Upper lobe of right lung (tissue), 1 donor: ENCODE measurements around the gene CDK18. TPM values are rescaled to one million over a fixed set of nuclear protein-coding genes. Genes with fewer than 3 reads are reported as not detected.

Source experiments
- ATAC-seq: fragments of 200-7000 bp; cut with Tn5 transposase; one replicate; pipeline ENCODE4 v1.9.1; 2020; ENCODE audit warnings: mild to moderate bottlenecking, moderate library complexity
- DNase-seq: peaks from one replicate; pipeline ENCODE4 v3.0.0-alpha.2; 2020
- H3K27ac ChIP-seq: fragments of 200-600 bp; one replicate; pipeline ENCODE4 v1.8.0; 2022
- H3K27me3 ChIP-seq: fragments of 200-600 bp; one replicate; pipeline ENCODE4 v1.8.0; 2022; ENCODE audit warnings: mild to moderate bottlenecking
- H3K36me3 ChIP-seq: fragments of 200-600 bp; one replicate; pipeline ENCODE4 v1.8.0; 2022
- H3K4me1 ChIP-seq: fragments of 200-600 bp; one replicate; pipeline ENCODE4 v1.8.0; 2022
- H3K4me3 ChIP-seq: fragments of 200-600 bp; one replicate; pipeline ENCODE4 v1.8.0; 2022; ENCODE audit warnings: mild to moderate bottlenecking
- H3K9me3 ChIP-seq: fragments of 200-600 bp; one replicate; pipeline ENCODE4 v1.8.0; 2022
- intact Hi-C: fragments of 100-400 bp; cut with DNase I; formaldehyde crosslinking; loops from one replicate; pipeline ENCODE4 v1.11.0; 2022
- total RNA-seq: library from RNA; stranded (reverse); fragmentation: NEBNext Ultra II Directional; extraction: Animal tissue kit (Norgen Biotek cat#: 25700); gene quantifications from one replicate; pipeline ENCODE4 v1.2.1, GENCODE V29; 2021
- TF ChIP-seq, protein P1 (sequence below): fragments of 200-600 bp; IDR thresholded peaks from one replicate; pipeline ENCODE4 v1.8.0; 2022; ENCODE audit warnings: antibody characterized with exemption
- donor health status: DM: no; HTN: yes; CAD: no; lungs with severe emphysema.

CDK18 gene
- total RNA-seq, 1 donor from 2014 or later, result 31.6 TPM

DNA sequence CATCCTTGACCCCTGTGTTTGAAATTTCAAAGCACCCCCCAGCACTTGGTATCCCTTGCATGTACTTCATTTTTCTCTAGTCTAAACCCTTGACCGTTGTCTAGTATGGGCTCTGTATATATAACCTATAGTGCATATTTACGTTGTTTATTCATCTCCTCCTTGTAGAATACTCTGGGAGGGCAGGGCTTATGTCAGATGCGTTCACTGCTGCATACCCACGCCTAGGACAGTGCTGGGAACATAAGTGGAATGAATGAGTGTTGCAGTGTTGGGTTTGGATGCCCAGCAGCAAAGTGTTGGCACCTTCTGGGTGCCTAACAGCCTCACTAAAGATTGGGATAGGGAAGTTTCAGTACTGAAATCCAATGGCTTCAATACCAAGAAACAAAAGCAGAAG is 31.0 kb upstream of the CDK18 start:
- Histone ChIP-seq H3K27me3 (peaks cover 14% of the 10 kb centered on the region), H3K9me3 (no peaks in the 10 kb centered on the region), H3K27ac (no peak overlapping the region), H3K4me1 (no peaks in the 10 kb centered on the region), H3K36me3 (no peaks in the 10 kb centered on the region), H3K4me3 (no peak overlapping the region)
- intact Hi-C loops, result no loop called here
- TF ChIP-seq, protein P1, sequence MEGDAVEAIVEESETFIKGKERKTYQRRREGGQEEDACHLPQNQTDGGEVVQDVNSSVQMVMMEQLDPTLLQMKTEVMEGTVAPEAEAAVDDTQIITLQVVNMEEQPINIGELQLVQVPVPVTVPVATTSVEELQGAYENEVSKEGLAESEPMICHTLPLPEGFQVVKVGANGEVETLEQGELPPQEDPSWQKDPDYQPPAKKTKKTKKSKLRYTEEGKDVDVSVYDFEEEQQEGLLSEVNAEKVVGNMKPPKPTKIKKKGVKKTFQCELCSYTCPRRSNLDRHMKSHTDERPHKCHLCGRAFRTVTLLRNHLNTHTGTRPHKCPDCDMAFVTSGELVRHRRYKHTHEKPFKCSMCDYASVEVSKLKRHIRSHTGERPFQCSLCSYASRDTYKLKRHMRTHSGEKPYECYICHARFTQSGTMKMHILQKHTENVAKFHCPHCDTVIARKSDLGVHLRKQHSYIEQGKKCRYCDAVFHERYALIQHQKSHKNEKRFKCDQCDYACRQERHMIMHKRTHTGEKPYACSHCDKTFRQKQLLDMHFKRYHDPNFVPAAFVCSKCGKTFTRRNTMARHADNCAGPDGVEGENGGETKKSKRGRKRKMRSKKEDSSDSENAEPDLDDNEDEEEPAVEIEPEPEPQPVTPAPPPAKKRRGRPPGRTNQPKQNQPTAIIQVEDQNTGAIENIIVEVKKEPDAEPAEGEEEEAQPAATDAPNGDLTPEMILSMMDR, result no peak
- no peak for DNase-seq
- ATAC-seq, result no peak

DNA sequence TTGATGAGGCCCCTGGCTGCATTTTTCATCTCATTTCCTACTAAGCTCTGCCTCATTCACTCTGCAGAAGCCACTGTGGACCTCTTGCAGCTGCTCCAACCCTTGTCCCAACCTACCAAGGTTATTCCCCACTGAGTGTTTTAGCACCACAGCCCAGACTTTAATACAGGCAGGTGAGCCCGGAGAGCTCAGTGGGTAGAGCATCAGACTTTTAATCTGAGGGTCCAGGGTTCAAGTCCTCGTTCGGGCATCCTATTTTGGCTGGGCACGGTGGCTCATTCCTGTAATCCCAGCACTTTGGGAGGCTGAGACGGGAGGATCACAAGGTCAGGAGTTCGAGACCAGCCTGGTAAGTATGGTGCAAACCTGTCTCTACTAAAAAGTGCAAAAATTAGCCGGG is 30.5 kb upstream of the CDK18 start:
- H3K36me3 ChIP-seq, result no peaks in the 10 kb centered on the region
- ATAC-seq, result no peak
- no peak for DNase-seq
- TF ChIP-seq, protein P1, result no peak
- H3K4me1 ChIP-seq, result no peaks in the 10 kb centered on the region
- peaks cover 14% of the 10 kb centered on the region for H3K27me3 ChIP-seq
- H3K4me3 ChIP-seq, result no peak overlapping the region
- H3K27ac ChIP-seq, result no peak overlapping the region
- intact Hi-C loops, result no loop called here
- H3K9me3 ChIP-seq, result no peaks in the 10 kb centered on the region

DNA sequence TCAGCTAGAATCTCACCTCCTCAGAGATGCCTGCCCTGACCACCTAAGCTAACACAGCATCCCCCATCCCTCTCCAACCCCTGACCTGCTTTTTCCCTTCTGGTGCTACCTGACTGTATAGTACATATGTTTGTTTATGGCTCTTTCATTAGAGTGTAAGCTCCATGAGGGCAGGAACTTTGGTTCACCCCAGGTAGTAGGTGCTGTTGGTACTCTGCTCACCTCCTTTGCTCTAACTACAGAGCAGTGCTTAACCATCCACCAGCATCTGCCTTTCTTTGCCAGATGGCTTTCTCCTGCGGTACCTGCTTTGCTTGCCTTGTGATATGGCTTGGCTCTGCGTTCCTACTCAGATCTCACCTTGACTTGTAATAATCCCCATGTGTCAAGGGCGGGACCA is 29.9 kb upstream of the CDK18 start:
- DNase-seq, result no peak
- intact Hi-C loops, result no loop called here
- no peaks in the 10 kb centered on the region for H3K9me3 ChIP-seq

DNA sequence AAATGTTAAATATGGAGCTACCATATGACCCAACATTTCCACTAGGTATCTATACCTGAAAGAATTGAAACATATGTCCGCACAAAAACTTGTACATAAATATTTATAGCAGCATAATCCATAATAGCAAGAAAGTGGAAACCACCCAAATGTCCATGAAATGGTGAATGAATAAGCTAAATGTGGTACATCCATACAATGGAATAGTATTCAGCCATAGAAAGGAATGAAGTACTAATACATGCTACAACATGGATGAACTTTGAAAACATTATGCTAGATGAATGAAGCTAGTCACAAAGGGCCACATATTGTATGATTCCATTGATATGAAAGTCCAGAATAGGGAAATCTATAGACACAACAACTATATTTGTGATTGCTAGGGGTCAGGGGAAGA is 28.6 kb upstream of the CDK18 start:
- no peak for ATAC-seq
- no peaks in the 10 kb centered on the region for H3K36me3 ChIP-seq
- intact Hi-C loops, result no loop called here
- TF ChIP-seq, protein P1, result no peak
- no peak overlapping the region for H3K4me3 ChIP-seq
- no peak for DNase-seq
- no peaks in the 10 kb centered on the region for H3K9me3 ChIP-seq
- no peaks in the 10 kb centered on the region for H3K4me1 ChIP-seq
- peaks cover 26% of the 10 kb centered on the region for H3K27me3 ChIP-seq
- no peak overlapping the region for H3K27ac ChIP-seq

More for the DNA sequence above, 29.9 kb upstream of the CDK18 start:
- Histone ChIP-seq H3K4me1 (no peaks in the 10 kb centered on the region), H3K27ac (no peak overlapping the region), H3K36me3 (no peaks in the 10 kb centered on the region), H3K27me3 (peaks cover 14% of the 10 kb centered on the region), H3K4me3 (no peak overlapping the region)
- TF ChIP-seq, protein P1, result no peak
- ATAC-seq, result no peak

DNA sequence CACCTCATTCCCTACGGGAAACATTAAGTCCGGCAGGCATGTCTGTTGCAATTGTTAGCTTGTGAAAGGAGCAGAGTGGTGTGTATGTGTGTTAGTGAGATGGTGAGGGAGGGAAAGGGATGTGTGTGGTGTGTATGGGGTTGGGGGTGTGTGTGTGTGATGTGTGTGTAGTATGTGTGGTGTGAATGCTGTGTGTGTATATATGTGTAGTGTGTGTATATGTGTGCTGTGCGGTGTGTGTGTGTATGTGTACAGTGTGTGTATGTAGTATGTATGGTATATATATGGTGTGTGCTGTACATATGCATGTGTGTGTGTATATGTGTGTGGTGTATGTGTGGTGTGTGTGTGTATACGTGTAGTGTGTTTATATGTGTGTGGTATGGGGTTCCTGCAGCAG is 27.8 kb upstream of the CDK18 start:
- ATAC-seq (no peak), DNase-seq (no peak)
- no peaks in the 10 kb centered on the region for H3K4me1 ChIP-seq
- TF ChIP-seq, protein P1, result no peak
- H3K27ac ChIP-seq, result no peak overlapping the region
- intact Hi-C loops, result no loop called here
- no peaks in the 10 kb centered on the region for H3K9me3 ChIP-seq
- no peaks in the 10 kb centered on the region for H3K36me3 ChIP-seq
- H3K4me3 ChIP-seq, result no peak overlapping the region
- peaks cover 29% of the 10 kb centered on the region for H3K27me3 ChIP-seq

DNA sequence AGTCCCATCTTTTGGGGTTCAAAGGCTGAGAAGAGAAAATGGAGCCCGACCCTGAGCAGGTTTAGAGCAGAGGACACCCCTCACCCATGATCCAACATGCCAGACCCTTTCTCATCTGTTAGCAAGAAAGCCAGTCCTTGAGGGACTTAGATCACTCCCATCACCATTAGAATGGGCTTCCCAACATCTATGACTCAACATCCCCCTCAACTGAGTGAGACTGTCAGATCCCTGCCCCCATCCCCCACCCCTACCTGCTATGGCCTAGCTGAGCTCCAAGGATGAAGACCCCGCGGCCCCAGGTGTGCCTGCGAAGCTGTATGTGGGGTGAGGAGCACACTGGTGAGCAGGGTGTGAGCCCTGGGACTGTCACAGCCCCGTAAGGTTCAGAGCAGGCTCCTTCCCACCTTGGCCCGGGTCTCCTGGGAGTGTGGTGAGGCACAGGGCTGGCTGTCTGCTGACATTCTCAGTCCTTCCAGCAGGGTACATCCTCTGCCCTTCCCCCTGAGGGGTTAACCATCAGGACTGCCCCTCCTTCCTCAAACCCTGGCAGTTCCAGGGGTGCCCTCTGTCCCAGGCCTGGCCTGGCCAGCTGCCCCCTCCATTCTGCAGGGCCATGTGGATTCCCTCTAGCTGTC is 27.2 kb upstream of the CDK18 start:
- no peak for DNase-seq
- Histone ChIP-seq H3K9me3 (no peaks in the 10 kb centered on the region), H3K36me3 (no peaks in the 10 kb centered on the region), H3K4me3 (no peak overlapping the region), H3K27ac (no peak overlapping the region), H3K27me3 (peaks cover 35% of the 10 kb centered on the region), H3K4me1 (no peaks in the 10 kb centered on the region)
- TF ChIP-seq, protein P1, result no peak
- peak; percentile 2 for ATAC-seq
- intact Hi-C loops, result no loop called here
